Panc1 (cell line): Measurements from ENCODE around the gene NUAK2. TPM values are rescaled to one million over a fixed set of nuclear protein-coding genes. Genes with fewer than 3 reads are reported as not detected.

Experiments
- ATAC-seq: fragments of 200-7000 bp; cut with Tn5 transposase; 2 replicates; pipeline ENCODE4 v1.9.1; 2020; ENCODE audit warnings: mild to moderate bottlenecking, moderate library complexity
- BruUV-seq: library from RNA; stranded (reverse); fragments of 400-500 nt; replicated peaks from 2 replicates; lab custom pipeline; 2021; lab: Mats Ljungman, UMichigan
- CTCF ChIA-PET: fragments of 300-600 bp; sonication (Branson Sonifier 250); formaldehyde crosslinking; loops from one replicate; lab custom pipeline; 2022; ENCODE audit warnings: antibody characterized with exemption; lab: Charles Lee
- POLR2A ChIA-PET: fragments of 300-600 bp; sonication (Branson Sonifier 250); formaldehyde crosslinking; loops from one replicate; lab custom pipeline; 2022; ENCODE audit warnings: antibody characterized with exemption; lab: Charles Lee
- DNase-seq: peaks from one replicate; pipeline ENCODE4 v3.0.0-alpha.2; 2010; ENCODE audit warnings: low read depth, low spot score
- H3K27ac ChIP-seq: 2 replicates; pipeline ENCODE4 v1.5.1; 2011; ENCODE audit warnings: mild to moderate bottlenecking, low read length, inconsistent platforms
- H3K27me3 ChIP-seq: fragments of 200-500 bp; sonication (Bioruptor generic); 2 replicates; pipeline ENCODE4 v1.6.0; 2014; ENCODE audit warnings: low read length, inconsistent platforms; ENCODE audit not compliant: control insufficient read depth, insufficient read depth
- H3K36me3 ChIP-seq: fragments of 200-500 bp; sonication (Bioruptor generic); 2 replicates; pipeline ENCODE4 v1.5.1; 2014; ENCODE audit warnings: inconsistent platforms, mild to moderate bottlenecking, low read length, moderate library complexity; ENCODE audit not compliant: control insufficient read depth, insufficient read depth
- H3K4me1 ChIP-seq: 2 replicates; pipeline ENCODE4 v1.5.1; 2011; ENCODE audit warnings: inconsistent platforms, mild to moderate bottlenecking, low read length, moderate library complexity; ENCODE audit not compliant: control insufficient read depth, insufficient read depth
- H3K4me3 ChIP-seq, 2 experiments: 2 replicates each; pipeline ENCODE4 v1.5.1; 2011 to 2012; ENCODE audit warnings: low read depth in 2 of 2, low read length in 2 of 2, mild to moderate bottlenecking in 2 of 2, inconsistent platforms in 1 of 2, moderate library complexity in 1 of 2
- H3K9me3 ChIP-seq: fragments of 200-500 bp; sonication (Bioruptor generic); 2 replicates; pipeline ENCODE4 v1.5.1; 2014; ENCODE audit warnings: low read depth, mild to moderate bottlenecking, inconsistent platforms, low read length, moderate library complexity; ENCODE audit not compliant: control insufficient read depth, insufficient read depth
- POLR2AphosphoS5 ChIP-seq: IDR thresholded peaks from 2 replicates; pipeline ENCODE4 v1.6.1; 2012; ENCODE audit warnings: mild to moderate bottlenecking, low read depth, low read length, moderate library complexity
- REST ChIP-seq, 2 experiments: IDR thresholded peaks; 2 replicates each; pipeline ENCODE4 v1.6.1; 2011 to 2012; ENCODE audit warnings: low read depth in 2 of 2, control low read depth in 1 of 2, low read length in 1 of 2, mild to moderate bottlenecking in 1 of 2, moderate library complexity in 1 of 2; ENCODE audit not compliant: insufficient read depth in 1 of 2
- SIN3A ChIP-seq: IDR thresholded peaks from 2 replicates; pipeline ENCODE4 v1.6.1; 2012; ENCODE audit warnings: low read depth, mild to moderate bottlenecking, low read length, moderate library complexity, borderline replicate concordance; ENCODE audit not compliant: insufficient read depth
- TCF7L2 ChIP-seq: IDR thresholded peaks from 2 replicates; pipeline ENCODE4 v1.6.1; 2011; ENCODE audit warnings: mild to moderate bottlenecking, low read depth, low read length, inconsistent platforms
- in situ Hi-C: cut with HindIII; loops from 2 replicates; pipeline ENCODE4 v1.10.0; 2016; ENCODE audit warnings: low sequenced_read_pairs, low pct_unique_long_range_greater_than_20kb
- intact Hi-C: fragments of 100-400 bp; cut with micrococcal nuclease; formaldehyde crosslinking; loops from one replicate; pipeline ENCODE4 v1.10.0; 2022; ENCODE audit not compliant: unreplicated experiment
- total RNA-seq: library from RNA; stranded (reverse); gene quantifications from one replicate; pipeline ENCODE4 v1.2.1, GENCODE V29; 2021; ENCODE audit not compliant: unreplicated experiment
- TF ChIP-seq, protein P1 (sequence below): fragments of 450-650 bp; IDR thresholded peaks from 2 replicates; pipeline ENCODE4 v1.5.1; 2017; ENCODE audit warnings: mild to moderate bottlenecking

The NUAK2 gene
- total RNA-seq, 1 experiment from 2014 or later, result 17.4 TPM

- Histone ChIP-seq H3K4me3 (no peak overlapping the region), H3K27ac (no peak overlapping the region), H3K4me1 (peaks cover 15% of the 10 kb centered on the region), H3K36me3 (no peaks in the 10 kb centered on the region), H3K9me3 (no peaks in the 10 kb centered on the region), H3K27me3 (no peaks in the 10 kb centered on the region)
- TF ChIP-seq POLR2AphosphoS5 (no peak), SIN3A (no peak), REST (IDR thresholded peaks at IDR 0.05; ENCODE audit: insufficient read depth in 1 of 2, low read depth in 2 of 2, low read length in 1 of 2) (no peak), TCF7L2 (no peak)
- TF ChIP-seq, protein P1, sequence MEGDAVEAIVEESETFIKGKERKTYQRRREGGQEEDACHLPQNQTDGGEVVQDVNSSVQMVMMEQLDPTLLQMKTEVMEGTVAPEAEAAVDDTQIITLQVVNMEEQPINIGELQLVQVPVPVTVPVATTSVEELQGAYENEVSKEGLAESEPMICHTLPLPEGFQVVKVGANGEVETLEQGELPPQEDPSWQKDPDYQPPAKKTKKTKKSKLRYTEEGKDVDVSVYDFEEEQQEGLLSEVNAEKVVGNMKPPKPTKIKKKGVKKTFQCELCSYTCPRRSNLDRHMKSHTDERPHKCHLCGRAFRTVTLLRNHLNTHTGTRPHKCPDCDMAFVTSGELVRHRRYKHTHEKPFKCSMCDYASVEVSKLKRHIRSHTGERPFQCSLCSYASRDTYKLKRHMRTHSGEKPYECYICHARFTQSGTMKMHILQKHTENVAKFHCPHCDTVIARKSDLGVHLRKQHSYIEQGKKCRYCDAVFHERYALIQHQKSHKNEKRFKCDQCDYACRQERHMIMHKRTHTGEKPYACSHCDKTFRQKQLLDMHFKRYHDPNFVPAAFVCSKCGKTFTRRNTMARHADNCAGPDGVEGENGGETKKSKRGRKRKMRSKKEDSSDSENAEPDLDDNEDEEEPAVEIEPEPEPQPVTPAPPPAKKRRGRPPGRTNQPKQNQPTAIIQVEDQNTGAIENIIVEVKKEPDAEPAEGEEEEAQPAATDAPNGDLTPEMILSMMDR, result no peak
- intact Hi-C loops, result no loop called here
- no peak for DNase-seq
- BruUV-seq, result no TSS peak
- ChIA-PET CTCF (no interaction called here), POLR2A (no interaction called here)
- ATAC-seq, result no peak
- in situ Hi-C loops, result no loop called here
Observed at GRCh38 chr1:205267306-205267902, 54.1 kb downstream of the NUAK2 start.

- no TSS peak for BruUV-seq
- CTCF ChIA-PET, result interaction anchor here (0.7 to 1.7 kb wide), 2 partner anchors 10 to 31 kb away, joined by 4 to 5 read pairs; no protein-coding TSS in a partner anchor
- intact Hi-C loops, result no loop called here
- TF ChIP-seq, protein P1, result no peak
- TF ChIP-seq POLR2AphosphoS5 (no peak), TCF7L2 (no peak), REST (IDR thresholded peaks at IDR 0.05; ENCODE audit: insufficient read depth in 1 of 2, low read depth in 2 of 2, low read length in 1 of 2) (no peak), SIN3A (no peak)
- H3K9me3 ChIP-seq, result no peaks in the 10 kb centered on the region
- ATAC-seq (no peak), DNase-seq (no peak)
- POLR2A ChIA-PET, result no interaction called here
- in situ Hi-C loops, result no loop called here
- H3K4me3 ChIP-seq, result no peak overlapping the region
- no peaks in the 10 kb centered on the region for H3K36me3 ChIP-seq
- no peaks in the 10 kb centered on the region for H3K27me3 ChIP-seq
- no peak overlapping the region for H3K27ac ChIP-seq
- peaks cover 15% of the 10 kb centered on the region for H3K4me1 ChIP-seq
Observed at GRCh38 chr1:205266611-205267305, 54.8 kb downstream of the NUAK2 start.
